Fibroblast of lung (primary cell): ENCODE results near the gene IPO11.

Experiments
- EZH2 ChIP-seq: IDR thresholded peaks from 2 replicates; pipeline ENCODE4 v1.5.1; 2012; ENCODE audit warnings: low read length, control low read depth, mild to moderate bottlenecking; ENCODE audit errors: missing control alignments
- TF ChIP-seq, protein P1 (sequence below), 2 donors: IDR thresholded peaks in 1 of 2; conservative IDR thresholded peaks in 1 of 2; 1 replicate in 1 of 2; 2 replicates in 1 of 2; pipeline ENCODE4 v1.5.1; 2011 to 2012; ENCODE audit warnings: low read length in 2 of 2, control low read depth in 1 of 2, inconsistent platforms in 1 of 2, low read depth in 1 of 2, mild to moderate bottlenecking in 1 of 2

DNA sequence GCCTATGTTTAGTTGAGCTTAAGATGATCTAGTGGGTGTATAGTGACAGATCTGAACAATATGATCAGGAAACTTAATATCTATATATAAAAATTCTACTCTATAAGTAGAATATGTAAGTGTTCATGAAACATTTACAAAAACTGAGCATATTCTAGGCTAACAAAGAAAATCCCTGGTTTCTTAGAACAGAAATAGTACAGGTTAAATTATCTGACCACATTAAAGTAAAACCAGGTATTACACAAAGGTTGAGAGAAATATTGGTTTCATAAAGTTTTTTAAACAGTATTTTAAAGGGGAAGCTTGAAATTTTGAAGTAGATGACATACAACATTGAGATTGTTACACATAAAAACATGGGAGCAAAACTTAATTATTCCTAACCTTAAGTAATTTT lies 205.4 kb downstream of the IPO11 start:
- TF ChIP-seq, protein P1, sequence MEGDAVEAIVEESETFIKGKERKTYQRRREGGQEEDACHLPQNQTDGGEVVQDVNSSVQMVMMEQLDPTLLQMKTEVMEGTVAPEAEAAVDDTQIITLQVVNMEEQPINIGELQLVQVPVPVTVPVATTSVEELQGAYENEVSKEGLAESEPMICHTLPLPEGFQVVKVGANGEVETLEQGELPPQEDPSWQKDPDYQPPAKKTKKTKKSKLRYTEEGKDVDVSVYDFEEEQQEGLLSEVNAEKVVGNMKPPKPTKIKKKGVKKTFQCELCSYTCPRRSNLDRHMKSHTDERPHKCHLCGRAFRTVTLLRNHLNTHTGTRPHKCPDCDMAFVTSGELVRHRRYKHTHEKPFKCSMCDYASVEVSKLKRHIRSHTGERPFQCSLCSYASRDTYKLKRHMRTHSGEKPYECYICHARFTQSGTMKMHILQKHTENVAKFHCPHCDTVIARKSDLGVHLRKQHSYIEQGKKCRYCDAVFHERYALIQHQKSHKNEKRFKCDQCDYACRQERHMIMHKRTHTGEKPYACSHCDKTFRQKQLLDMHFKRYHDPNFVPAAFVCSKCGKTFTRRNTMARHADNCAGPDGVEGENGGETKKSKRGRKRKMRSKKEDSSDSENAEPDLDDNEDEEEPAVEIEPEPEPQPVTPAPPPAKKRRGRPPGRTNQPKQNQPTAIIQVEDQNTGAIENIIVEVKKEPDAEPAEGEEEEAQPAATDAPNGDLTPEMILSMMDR (conservative IDR thresholded peaks at IDR 0.05 in 1 of 2, IDR thresholded peaks at IDR 0.05 in 1 of 2; ENCODE audit: low read depth in 1 of 2, low read length in 2 of 2), result no peak
- TF ChIP-seq EZH2, result no peak
